Measurements from ENCODE around the gene CFAP46.

The CFAP46 gene

DNA sequence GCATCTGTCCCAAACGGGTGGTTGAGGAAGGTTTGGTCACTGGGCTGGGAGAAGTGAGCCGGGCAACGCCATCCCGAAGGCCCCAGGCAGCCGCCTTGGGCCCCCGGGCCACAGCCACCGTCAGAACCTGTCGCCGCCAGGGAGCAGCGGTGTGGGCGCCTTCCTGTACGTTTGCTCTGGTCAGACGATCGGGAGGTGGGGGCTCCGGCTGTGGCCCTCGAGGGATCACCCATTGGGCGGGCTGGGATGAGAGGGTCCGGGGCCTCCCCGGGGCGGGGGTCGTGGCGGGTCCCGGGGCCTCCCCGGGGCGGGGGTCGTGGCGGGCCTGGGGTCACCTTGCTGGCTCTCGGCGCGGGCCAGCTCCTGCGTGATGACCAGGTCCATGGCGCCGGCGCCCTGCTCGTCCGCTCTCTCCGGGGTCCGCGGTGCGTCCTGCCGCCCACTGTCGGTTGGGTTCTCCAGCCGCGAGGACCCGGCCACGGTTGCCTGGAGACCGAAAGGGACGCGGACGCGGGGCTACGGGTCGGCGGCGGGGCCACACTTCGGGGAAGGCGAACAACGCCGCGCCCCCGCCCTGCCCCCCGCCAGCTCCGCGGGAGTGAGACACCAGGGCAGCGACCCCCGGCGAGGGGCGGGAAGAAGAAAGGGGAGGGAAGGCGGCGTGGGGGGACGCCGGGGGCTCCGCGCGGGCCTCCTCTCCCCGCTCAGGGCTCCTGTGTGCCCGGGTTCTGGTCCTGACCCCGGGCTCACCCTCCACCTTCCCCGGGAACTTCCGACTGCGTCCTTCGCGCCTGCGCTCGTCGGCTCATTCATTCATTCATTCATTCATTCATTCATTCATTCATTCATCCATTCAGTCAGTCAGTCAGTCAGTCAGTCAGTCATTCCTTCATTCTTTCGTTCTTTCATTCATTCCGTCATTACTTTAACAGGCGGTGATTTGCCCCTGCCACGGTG, at the start of gene CFAP46:
Gene CFAP46, minus strand, starts transcription at position 470 of the 957 bp plus-strand sequence. Its CDS starts 86 bp downstream, at position 384.
- no peak within 1 kb of the TSS for H3K27ac ChIP-seq
- no peak for TF ChIP-seq CTCF (conservative IDR thresholded peaks at IDR 0.05)

GRCh38 chr10:132991706-132992432, 49.5 kb upstream of the CFAP46 start:
- H3K27ac ChIP-seq: no peak overlapping the region
- TF ChIP-seq CTCF (conservative IDR thresholded peaks at IDR 0.05): no peak

- no peak overlapping the region for H3K27ac ChIP-seq
- TF ChIP-seq CTCF (conservative IDR thresholded peaks at IDR 0.05): no peak
Observed at GRCh38 chr10:132990684-132991545, 48.5 kb upstream of the CFAP46 start.

DNA sequence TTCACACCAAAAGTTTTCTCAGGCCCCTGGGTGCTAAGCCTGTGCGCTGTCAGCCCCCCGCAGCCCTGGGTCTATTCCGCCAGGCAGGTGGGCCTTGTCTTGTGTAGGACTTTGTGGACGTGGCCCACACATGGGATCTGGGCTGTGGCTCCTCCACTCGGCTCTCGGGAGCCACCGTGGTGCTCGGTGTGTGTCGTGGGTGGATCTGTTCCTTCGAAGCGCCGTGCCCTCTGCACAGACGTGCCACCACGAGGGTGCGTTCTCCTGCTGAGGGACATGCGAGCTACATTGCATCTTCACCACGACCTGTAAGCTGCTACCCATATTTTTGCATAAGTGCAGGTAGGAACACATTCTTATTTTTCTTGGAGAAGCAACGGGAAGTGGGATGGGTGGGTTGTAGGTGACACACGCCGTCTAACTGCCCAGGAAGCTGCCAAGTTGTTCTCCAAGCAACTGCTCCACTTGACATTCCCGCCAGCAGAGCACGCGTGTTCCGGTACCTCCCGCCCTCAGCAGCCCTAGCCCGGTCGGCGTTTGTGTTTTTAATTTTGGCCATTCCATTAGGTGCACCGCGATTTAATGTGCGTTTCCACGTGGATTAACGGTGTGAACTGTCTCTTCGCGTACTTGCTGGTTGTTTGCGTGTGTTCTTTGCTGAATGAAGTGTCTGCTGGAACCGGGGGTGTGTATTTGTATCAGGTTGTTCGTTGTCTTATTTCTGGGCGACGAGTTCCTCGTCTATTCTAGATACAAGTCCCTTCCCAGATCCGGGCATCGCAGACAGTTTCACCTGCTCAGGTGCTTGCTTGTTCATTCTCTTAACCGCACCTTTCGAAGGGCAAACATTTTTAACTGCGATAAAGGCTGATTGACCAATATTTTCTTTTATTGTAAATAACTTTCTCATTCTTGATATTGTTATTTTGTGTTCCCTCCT, 47.4 kb upstream of the CFAP46 start:
- TF ChIP-seq CTCF (conservative IDR thresholded peaks at IDR 0.05): no peak
- H3K27ac ChIP-seq: no peak overlapping the region

DNA sequence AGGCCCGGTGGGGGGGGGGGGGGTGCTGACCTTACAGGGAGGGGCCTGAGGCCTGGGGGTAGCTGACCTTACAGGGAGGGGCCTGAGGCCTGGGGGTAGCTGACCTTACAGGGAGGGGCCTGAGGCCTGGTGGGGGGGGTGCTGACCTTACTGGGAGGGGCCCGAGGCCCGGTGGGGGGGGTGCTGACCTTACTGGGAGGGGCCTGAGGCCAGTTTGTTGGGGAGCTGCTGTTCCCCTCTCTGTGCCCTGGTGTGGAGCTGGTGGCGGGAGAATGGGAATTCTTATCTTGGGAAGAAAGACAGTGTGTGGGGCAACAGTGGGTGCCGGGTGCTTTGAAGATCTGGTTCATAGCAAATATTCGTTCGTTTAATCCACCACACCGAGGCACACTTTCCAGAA, 46.6 kb upstream of the CFAP46 start:
- H3K27ac ChIP-seq: no peak overlapping the region
- TF ChIP-seq CTCF (conservative IDR thresholded peaks at IDR 0.05): no peak

GRCh38 chr10:132987671-132988571, 45.6 kb upstream of the CFAP46 start:
- TF ChIP-seq CTCF (conservative IDR thresholded peaks at IDR 0.05): no peak
- H3K27ac ChIP-seq: no peak overlapping the region
